ENCODE measurements around the gene SLX4IP.

DNA sequence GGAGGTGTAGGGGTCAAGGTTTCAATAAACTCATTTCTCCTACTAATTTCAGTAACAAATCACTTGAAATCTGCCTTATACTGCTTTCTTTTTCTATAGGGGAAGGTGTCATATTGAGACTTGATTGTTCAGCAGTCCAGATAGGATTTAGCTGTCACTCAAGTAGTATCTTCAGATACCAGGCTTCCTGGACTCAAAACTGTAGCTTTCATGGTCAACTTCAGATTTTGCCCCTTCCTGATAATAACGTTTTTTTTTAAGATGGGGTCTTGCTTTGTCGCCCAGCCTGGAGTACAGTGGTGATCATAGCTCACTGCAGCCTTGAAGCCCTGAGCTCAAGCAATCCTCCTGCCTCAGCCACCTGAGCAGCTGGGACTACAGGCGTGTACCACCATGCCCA is 160.9 kb downstream of the SLX4IP start:
- no peak for TF ChIP-seq POLR2A (IDR thresholded peaks at IDR 0.05)
- TF ChIP-seq CTCF (IDR thresholded peaks at IDR 0.05) = no peak

Data from esophagus squamous epithelium (tissue), 4 donors.